BLaER1 treated with 17β-estradiol and CSF1 and Interleukin-3, amounts not matched to agents 10 nM and 100 nM (cell line): ENCODE results near the gene PPP1R9A.
A peak's percentile ranks its signal among the peaks of the same experiment; 100 is the strongest.

Source experiments
- H3K27ac ChIP-seq, 11 experiments: shearing (Covaris generic); formaldehyde crosslinking; 2 replicates each; pipeline ENCODE4 v1.8.1; 2022
- H3K27me3 ChIP-seq, 11 experiments: shearing (Covaris generic); formaldehyde crosslinking; 2 replicates each; pipeline ENCODE4 v1.8.1; 2022
- H3K36me3 ChIP-seq, 11 experiments: shearing (Covaris generic); formaldehyde crosslinking; 2 replicates each; pipeline ENCODE4 v1.8.1; 2022
- H3K4me1 ChIP-seq, 10 experiments: shearing (Covaris generic); formaldehyde crosslinking; 2 replicates each; pipeline ENCODE4 v1.8.1; 2022
- H3K4me2 ChIP-seq, 11 experiments: shearing (Covaris generic); formaldehyde crosslinking; 2 replicates each; pipeline ENCODE4 v1.8.1; 2022
- H3K4me3 ChIP-seq, 10 experiments: shearing (Covaris generic); formaldehyde crosslinking; 2 replicates each; pipeline ENCODE4 v1.8.1; 2022
- H3K9ac ChIP-seq, 11 experiments: shearing (Covaris generic); formaldehyde crosslinking; 2 replicates each; pipeline ENCODE4 v1.8.1; 2022
- H3K9me3 ChIP-seq, 11 experiments: shearing (Covaris generic); formaldehyde crosslinking; replicated peaks in 1 of 11; 2 replicates each; pipeline ENCODE4 v1.8.1; 2022
- H4K20me1 ChIP-seq, 11 experiments: shearing (Covaris generic); formaldehyde crosslinking; 2 replicates each; pipeline ENCODE4 v1.8.1; 2022
- Cebpa-rat ChIP-seq, 11 experiments: shearing (Covaris generic); IDR thresholded peaks; 2 replicates each; pipeline ENCODE4 v1.8.1; 2022

The PPP1R9A gene

GRCh38 chr7:95330961-95331337 is 423.6 kb downstream of the PPP1R9A start:
- H3K9ac ChIP-seq = peak overlapping the region in 3 of 11 experiments; percentile 3 to 42 (median 4); a peak in 4 of 22 replicates
- H3K27ac ChIP-seq = no peak overlapping the region
- H3K4me3 ChIP-seq = peak overlapping the region in 4 of 10 experiments; percentile 22 to 40 (median 30); a peak in 5 of 20 replicates
- no peaks in the 10 kb centered on the region for H4K20me1 ChIP-seq
- no peaks in the 10 kb centered on the region for H3K9me3 ChIP-seq
- TF ChIP-seq Cebpa-rat (IDR thresholded peaks at IDR 0.05) = no peak
- peak overlapping the region; percentile 56 to 71 (median 66); a peak in 19 of 22 replicates for H3K4me2 ChIP-seq
- H3K27me3 ChIP-seq = no peaks in the 10 kb centered on the region
- no peaks in the 10 kb centered on the region for H3K36me3 ChIP-seq
- peaks cover 0 to 13% (median 8%) of the 10 kb centered on the region in 10 experiments; a peak in 12 of 20 replicates for H3K4me1 ChIP-seq

- H3K27ac ChIP-seq = no peak overlapping the region
- no peak for TF ChIP-seq Cebpa-rat (IDR thresholded peaks at IDR 0.05)
- H3K9me3 ChIP-seq = no peaks in the 10 kb centered on the region
- H3K9ac ChIP-seq = no peak overlapping the region
- no peak overlapping the region for H3K4me2 ChIP-seq
- no peak overlapping the region for H3K4me3 ChIP-seq
- peaks cover 0 to 13% (median 8%) of the 10 kb centered on the region in 10 experiments; a peak in 12 of 20 replicates for H3K4me1 ChIP-seq
- H3K36me3 ChIP-seq = no peaks in the 10 kb centered on the region
- no peaks in the 10 kb centered on the region for H4K20me1 ChIP-seq
- no peaks in the 10 kb centered on the region for H3K27me3 ChIP-seq
Observed at GRCh38 chr7:95334447-95334846, 427.1 kb downstream of the PPP1R9A start.

- no peak overlapping the region for H3K27ac ChIP-seq
- H4K20me1 ChIP-seq = no peaks in the 10 kb centered on the region
- no peak overlapping the region for H3K4me3 ChIP-seq
- peaks cover 0 to 12% (median 8%) of the 10 kb centered on the region in 10 experiments; a peak in 12 of 20 replicates for H3K4me1 ChIP-seq
- no peak for TF ChIP-seq Cebpa-rat (IDR thresholded peaks at IDR 0.05)
- no peak overlapping the region for H3K4me2 ChIP-seq
- H3K9me3 ChIP-seq = no peaks in the 10 kb centered on the region
- H3K27me3 ChIP-seq = no peaks in the 10 kb centered on the region
- no peak overlapping the region for H3K9ac ChIP-seq
- H3K36me3 ChIP-seq = no peaks in the 10 kb centered on the region
Observed at GRCh38 chr7:95335093-95335492, 427.7 kb downstream of the PPP1R9A start.

GRCh38 chr7:95338832-95339231 is 431.4 kb downstream of the PPP1R9A start:
- Histone ChIP-seq H3K9me3 (no peaks in the 10 kb centered on the region), H3K4me3 (no peak overlapping the region), H3K4me2 (no peak overlapping the region), H3K4me1 (no peaks in the 10 kb centered on the region), H4K20me1 (no peaks in the 10 kb centered on the region), H3K27ac (no peak overlapping the region), H3K27me3 (no peaks in the 10 kb centered on the region), H3K36me3 (no peaks in the 10 kb centered on the region), H3K9ac (no peak overlapping the region)
- TF ChIP-seq Cebpa-rat (IDR thresholded peaks at IDR 0.05) = no peak

- H3K4me1 ChIP-seq = no peaks in the 10 kb centered on the region
- no peaks in the 10 kb centered on the region for H3K27me3 ChIP-seq
- no peaks in the 10 kb centered on the region for H3K9me3 ChIP-seq
- no peak for TF ChIP-seq Cebpa-rat (IDR thresholded peaks at IDR 0.05)
- H3K27ac ChIP-seq = no peak overlapping the region
- H3K36me3 ChIP-seq = no peaks in the 10 kb centered on the region
- H3K9ac ChIP-seq = no peak overlapping the region
- H3K4me2 ChIP-seq = no peak overlapping the region
- H3K4me3 ChIP-seq = no peak overlapping the region
- no peaks in the 10 kb centered on the region for H4K20me1 ChIP-seq
Observed at GRCh38 chr7:95340491-95340890, 433.1 kb downstream of the PPP1R9A start.

GRCh38 chr7:95342029-95342428 is 434.6 kb downstream of the PPP1R9A start:
- no peaks in the 10 kb centered on the region for H3K9me3 ChIP-seq
- H3K9ac ChIP-seq = no peak overlapping the region
- no peaks in the 10 kb centered on the region for H3K36me3 ChIP-seq
- H3K4me3 ChIP-seq = no peak overlapping the region
- H3K27me3 ChIP-seq = no peaks in the 10 kb centered on the region
- H3K4me2 ChIP-seq = no peak overlapping the region
- H3K27ac ChIP-seq = no peak overlapping the region
- H3K4me1 ChIP-seq = no peaks in the 10 kb centered on the region
- no peaks in the 10 kb centered on the region for H4K20me1 ChIP-seq
- TF ChIP-seq Cebpa-rat (IDR thresholded peaks at IDR 0.05) = no peak

- no peak overlapping the region for H3K27ac ChIP-seq
- H3K4me2 ChIP-seq = no peak overlapping the region
Observed at GRCh38 chr7:95342642-95343307, 435.4 kb downstream of the PPP1R9A start.

More at GRCh38 chr7:95342642-95343307, 435.4 kb downstream of the PPP1R9A start:
- no peak overlapping the region for H3K4me3 ChIP-seq
- no peaks in the 10 kb centered on the region for H4K20me1 ChIP-seq
- H3K27me3 ChIP-seq = no peaks in the 10 kb centered on the region
- H3K4me1 ChIP-seq = no peaks in the 10 kb centered on the region
- H3K9me3 ChIP-seq = no peaks in the 10 kb centered on the region
- no peak overlapping the region for H3K9ac ChIP-seq
- TF ChIP-seq Cebpa-rat (IDR thresholded peaks at IDR 0.05) = no peak
- no peaks in the 10 kb centered on the region for H3K36me3 ChIP-seq
